ENCODE data around the gene RAPGEF5. TPM values are rescaled to one million over a fixed set of nuclear protein-coding genes. Genes with fewer than 3 reads are reported as not detected.

The RAPGEF5 gene
- total and polyA plus RNA-seq, 2 donors (not counting 3 experiments of a cell fraction or from before 2014, with no cell fraction given) = 10.0 to 43.2 TPM

DNA sequence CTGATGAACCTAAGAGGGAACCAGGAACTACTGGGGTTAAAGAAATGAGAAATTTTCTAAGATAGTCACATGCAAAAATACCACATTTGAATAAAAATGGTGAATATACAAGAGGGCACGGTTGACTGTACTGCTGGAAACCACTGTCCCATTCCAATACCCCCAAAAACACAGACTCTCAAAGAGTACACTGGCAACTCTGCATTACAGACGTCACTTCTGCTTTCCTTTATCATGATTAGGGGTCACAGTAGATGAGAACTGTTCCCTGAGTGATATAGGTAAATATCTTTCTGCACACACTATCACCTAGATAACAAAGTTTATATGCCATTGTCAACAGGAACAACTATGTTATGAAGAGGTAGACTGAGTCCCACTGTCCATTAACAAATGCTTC is 69.5 kb downstream of the RAPGEF5 start:
- ChIA-PET POLR2A (interaction anchor here (0.6 kb wide), 1 partner anchor 133 kb away, joined by 3 read pairs; no protein-coding TSS in a partner anchor), CTCF (no interaction called here)
- Histone ChIP-seq H3K9me1 (replicated peaks; ENCODE audit: control insufficient read depth, extremely low read depth, insufficient read depth, low read length) (no peaks in the 10 kb centered on the region), H2AFZ (ENCODE audit: low read depth, low read length) (no peak overlapping the region), H3K4me3 (replicated peaks in 1 of 3; ENCODE audit: insufficient read depth in 1 of 3, low read depth in 1 of 3, low read length in 3 of 3) (no peak overlapping the region), H3K4me1 (ENCODE audit: control insufficient read depth, extremely low read depth, insufficient read depth, low read length) (no peaks in the 10 kb centered on the region), H3K27ac (ENCODE audit: insufficient read depth, low read depth, low read length) (no peak overlapping the region), H3K4me2 (ENCODE audit: insufficient read depth, low read length) (no peak overlapping the region), H4K20me1 (replicated peaks; ENCODE audit: control insufficient read depth, extremely low read depth, insufficient read depth, low read length) (no peaks in the 10 kb centered on the region), H3K79me2 (ENCODE audit: control insufficient read depth, insufficient read depth, low read length) (no peaks in the 10 kb centered on the region), H3K36me3 (ENCODE audit: control insufficient read depth in 2 of 2, extremely low read depth in 1 of 2, insufficient read depth in 2 of 2, low read length in 2 of 2) (no peaks in the 10 kb centered on the region), H3K9ac (replicated peaks; ENCODE audit: extremely low read depth, insufficient read depth, low read length) (no peak overlapping the region), H3K27me3 (ENCODE audit: control insufficient read depth in 2 of 2, insufficient read depth in 2 of 2, low read length in 2 of 2) (no peaks in the 10 kb centered on the region), H3K9me3 (replicated peaks; ENCODE audit: control insufficient read depth, insufficient read depth, low read length) (no peaks in the 10 kb centered on the region)
- no peak for TF ChIP-seq EZH2 (IDR thresholded peaks at IDR 0.05; ENCODE audit: borderline replicate concordance, low read depth, low read length, severe bottlenecking)
- TF ChIP-seq POLR2AphosphoS5 (IDR thresholded peaks at IDR 0.05; ENCODE audit: insufficient read depth, low read depth, low read length) = no peak
- TF ChIP-seq, protein P1, sequence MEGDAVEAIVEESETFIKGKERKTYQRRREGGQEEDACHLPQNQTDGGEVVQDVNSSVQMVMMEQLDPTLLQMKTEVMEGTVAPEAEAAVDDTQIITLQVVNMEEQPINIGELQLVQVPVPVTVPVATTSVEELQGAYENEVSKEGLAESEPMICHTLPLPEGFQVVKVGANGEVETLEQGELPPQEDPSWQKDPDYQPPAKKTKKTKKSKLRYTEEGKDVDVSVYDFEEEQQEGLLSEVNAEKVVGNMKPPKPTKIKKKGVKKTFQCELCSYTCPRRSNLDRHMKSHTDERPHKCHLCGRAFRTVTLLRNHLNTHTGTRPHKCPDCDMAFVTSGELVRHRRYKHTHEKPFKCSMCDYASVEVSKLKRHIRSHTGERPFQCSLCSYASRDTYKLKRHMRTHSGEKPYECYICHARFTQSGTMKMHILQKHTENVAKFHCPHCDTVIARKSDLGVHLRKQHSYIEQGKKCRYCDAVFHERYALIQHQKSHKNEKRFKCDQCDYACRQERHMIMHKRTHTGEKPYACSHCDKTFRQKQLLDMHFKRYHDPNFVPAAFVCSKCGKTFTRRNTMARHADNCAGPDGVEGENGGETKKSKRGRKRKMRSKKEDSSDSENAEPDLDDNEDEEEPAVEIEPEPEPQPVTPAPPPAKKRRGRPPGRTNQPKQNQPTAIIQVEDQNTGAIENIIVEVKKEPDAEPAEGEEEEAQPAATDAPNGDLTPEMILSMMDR (IDR thresholded peaks at IDR 0.05; ENCODE audit: extremely low read depth in 1 of 2, insufficient read depth in 1 of 2, low read depth in 1 of 2, low read length in 2 of 2) = no peak
- no peak for TF ChIP-seq JUN (IDR thresholded peaks at IDR 0.05; ENCODE audit: borderline replicate concordance, insufficient read depth, insufficient read length, low read depth)
- TF ChIP-seq POLR2A (IDR thresholded peaks at IDR 0.05; ENCODE audit: low read depth, low read length) = no peak
- TF ChIP-seq MYC (IDR thresholded peaks at IDR 0.05; ENCODE audit: low read depth, low read length) = no peak
- TF ChIP-seq, protein P2, sequence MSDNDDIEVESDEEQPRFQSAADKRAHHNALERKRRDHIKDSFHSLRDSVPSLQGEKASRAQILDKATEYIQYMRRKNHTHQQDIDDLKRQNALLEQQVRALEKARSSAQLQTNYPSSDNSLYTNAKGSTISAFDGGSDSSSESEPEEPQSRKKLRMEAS (IDR thresholded peaks at IDR 0.05; ENCODE audit: insufficient read depth, insufficient read length) = no peak
- TF ChIP-seq FOS (IDR thresholded peaks at IDR 0.05; ENCODE audit: borderline replicate concordance, insufficient read depth, low read length) = no peak
- TF ChIP-seq GATA2 (IDR thresholded peaks at IDR 0.05; ENCODE audit: insufficient read depth, insufficient read length, low read depth, low read length) = no peak
- FAIRE-seq = no peak
- dilution Hi-C loops (cut with MboI; ENCODE audit: extremely low pct_ligation_motif_present, low sequenced_read_pairs) (no loop called here), intact Hi-C loops (cut with micrococcal nuclease) (no loop called here)
- no peak for DNase-seq (ENCODE audit: low read depth, low spot score)
- no TSS peak for BruUV-seq (replicated peaks)

Measured in endothelial cell of umbilical vein (primary cell).